Lung (tissue), 12 donors: Measurements from ENCODE around the gene MLLT6. TPM values are rescaled to one million over a fixed set of nuclear protein-coding genes. Genes with fewer than 3 reads are reported as not detected.

ENCODE experiments used
- ATAC-seq: fragments of 200-7000 bp; cut with Tn5 transposase; one replicate; pipeline ENCODE4 v1.9.1; 2020; ENCODE audit warnings: moderate number of reproducible peaks; ENCODE audit not compliant: insufficient read depth, low FRiP score
- DNase-seq, 3 donors: peaks; one replicate each; pipeline ENCODE4 v3.0.0-alpha.2; 2013 to 2017
- H3K27ac ChIP-seq, 2 donors: one replicate each; pipeline ENCODE4 v1.5.1; 2013; ENCODE audit warnings: mild to moderate bottlenecking in 2 of 2, moderate library complexity in 2 of 2, control low read depth in 1 of 2, inconsistent platforms in 1 of 2, low read depth in 1 of 2, low read length in 1 of 2
- H3K27me3 ChIP-seq, 3 donors: one replicate each; pipeline ENCODE4 v1.5.1; 2013; ENCODE audit warnings: low read length in 2 of 3; ENCODE audit not compliant: control insufficient read depth in 3 of 3, insufficient read depth in 3 of 3
- H3K36me3 ChIP-seq, 4 donors: one replicate each; pipeline ENCODE4 v1.5.1; 2013; ENCODE audit warnings: low read length in 4 of 4, mild to moderate bottlenecking in 1 of 4, moderate library complexity in 1 of 4; ENCODE audit not compliant: control insufficient read depth in 4 of 4, insufficient read depth in 4 of 4
- H3K4me1 ChIP-seq, 5 donors: one replicate each; pipeline ENCODE4 v1.5.1; 2013; ENCODE audit warnings: low read length in 5 of 5, mild to moderate bottlenecking in 2 of 5, moderate library complexity in 1 of 5; ENCODE audit not compliant: control insufficient read depth in 5 of 5, insufficient read depth in 5 of 5
- H3K4me3 ChIP-seq: one replicate; pipeline ENCODE4 v1.5.1; 2013; ENCODE audit warnings: mild to moderate bottlenecking, control low read depth, moderate library complexity
- H3K9ac ChIP-seq, 2 donors: one replicate each; pipeline ENCODE4 v1.5.1; 2013; ENCODE audit warnings: low read length in 2 of 2, control low read depth in 1 of 2; ENCODE audit not compliant: insufficient read depth in 1 of 2
- H3K9me3 ChIP-seq, 4 donors: one replicate each; pipeline ENCODE4 v1.5.1; 2013; ENCODE audit warnings: low read length in 3 of 4, mild to moderate bottlenecking in 1 of 4, moderate library complexity in 1 of 4; ENCODE audit not compliant: control insufficient read depth in 4 of 4, insufficient read depth in 3 of 4
- WGBS, 2 donors: extraction: QIAGEN DNeasy Blood & Tissue Kit; methylation state at CpG; one replicate each; pipeline ENCODE4 v1.1.7; 2013; 5-methylcytosine and 5-hydroxymethylcytosine counted together
- polyA plus RNA-seq, 2 donors: library from polyadenylated mRNA; stranded (reverse); fragments of 200-250 nt; gene quantifications; one replicate each; pipeline ENCODE4 v1.2.1, GENCODE V29; 2013
- total RNA-seq, 2 donors: library from RNA; depleted of rRNA in 1 of 2; stranded (reverse); fragments of >200 nt in 1 of 2; gene quantifications; one replicate each; pipeline ENCODE4 v1.2.1, GENCODE V29; 2014 to 2021
- TF ChIP-seq, protein P1 (sequence below): IDR thresholded peaks from 2 replicates; pipeline ENCODE4 v1.5.1; 2012; ENCODE audit warnings: mild to moderate bottlenecking; ENCODE audit errors: control extremely low read depth, extremely low read depth
- donor health status: control.
- donor health status: control.
- donor health status: Bipolar disorder and iron deficiency.
- donor health status: healthy.
- donor health status: DM: yes; HTN: yes; CAD: no.

The MLLT6 gene
- total and polyA plus RNA-seq, 4 donors: 64.0 to 108 (median 70.3) TPM

GRCh38 chr17:38713456-38714075, 8.5 kb downstream of the MLLT6 start:
- Histone ChIP-seq H3K27me3 (no peaks in the 10 kb centered on the region), H3K4me1 (peaks cover 0 to 4% (median 0%) of the 10 kb centered on the region in 5 donors), H3K9me3 (no peaks in the 10 kb centered on the region), H3K9ac (no peak overlapping the region), H3K4me3 (no peak overlapping the region), H3K36me3 (peaks cover 20 to 76% (median 42%) of the 10 kb centered on the region in 4 donors), H3K27ac (peak overlapping the region in 1 of 2 donors; percentile 8)
- TF ChIP-seq, protein P1, sequence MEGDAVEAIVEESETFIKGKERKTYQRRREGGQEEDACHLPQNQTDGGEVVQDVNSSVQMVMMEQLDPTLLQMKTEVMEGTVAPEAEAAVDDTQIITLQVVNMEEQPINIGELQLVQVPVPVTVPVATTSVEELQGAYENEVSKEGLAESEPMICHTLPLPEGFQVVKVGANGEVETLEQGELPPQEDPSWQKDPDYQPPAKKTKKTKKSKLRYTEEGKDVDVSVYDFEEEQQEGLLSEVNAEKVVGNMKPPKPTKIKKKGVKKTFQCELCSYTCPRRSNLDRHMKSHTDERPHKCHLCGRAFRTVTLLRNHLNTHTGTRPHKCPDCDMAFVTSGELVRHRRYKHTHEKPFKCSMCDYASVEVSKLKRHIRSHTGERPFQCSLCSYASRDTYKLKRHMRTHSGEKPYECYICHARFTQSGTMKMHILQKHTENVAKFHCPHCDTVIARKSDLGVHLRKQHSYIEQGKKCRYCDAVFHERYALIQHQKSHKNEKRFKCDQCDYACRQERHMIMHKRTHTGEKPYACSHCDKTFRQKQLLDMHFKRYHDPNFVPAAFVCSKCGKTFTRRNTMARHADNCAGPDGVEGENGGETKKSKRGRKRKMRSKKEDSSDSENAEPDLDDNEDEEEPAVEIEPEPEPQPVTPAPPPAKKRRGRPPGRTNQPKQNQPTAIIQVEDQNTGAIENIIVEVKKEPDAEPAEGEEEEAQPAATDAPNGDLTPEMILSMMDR: no peak
- DNase-seq: no peak
- WGBS, 2 donors: 77 to 86% methylated on average over 11 of the region's 11 CpGs
- no peak for ATAC-seq

GRCh38 chr17:38715216-38715943, 10.3 kb downstream of the MLLT6 start:
- no peaks in the 10 kb centered on the region for H3K27me3 ChIP-seq
- H3K36me3 ChIP-seq: peaks cover 20 to 81% (median 37%) of the 10 kb centered on the region in 4 donors
- no peak for DNase-seq
- peaks cover 0 to 4% (median 0%) of the 10 kb centered on the region in 5 donors for H3K4me1 ChIP-seq
- no peaks in the 10 kb centered on the region for H3K9me3 ChIP-seq
- 84 to 88% methylated on average over 9 of the region's 9 CpGs for WGBS, 2 donors
- TF ChIP-seq, protein P1: no peak
- no peak overlapping the region for H3K9ac ChIP-seq
- no peak for ATAC-seq
- no peak overlapping the region for H3K27ac ChIP-seq
- no peak overlapping the region for H3K4me3 ChIP-seq

GRCh38 chr17:38716368-38717005, 11.4 kb downstream of the MLLT6 start:
- Histone ChIP-seq H3K9me3 (no peaks in the 10 kb centered on the region), H3K27me3 (no peaks in the 10 kb centered on the region), H3K9ac (no peak overlapping the region), H3K27ac (no peak overlapping the region), H3K36me3 (peaks cover 20 to 85% (median 45%) of the 10 kb centered on the region in 4 donors), H3K4me1 (peaks cover 0 to 5% (median 0%) of the 10 kb centered on the region in 5 donors), H3K4me3 (no peak overlapping the region)
- DNase-seq: no peak
- TF ChIP-seq, protein P1: no peak
- ATAC-seq: no peak
- WGBS, 2 donors: 95 to 96% methylated on average over 18 of the region's 18 CpGs
